A549 (cell line): Measurements from ENCODE around the gene PHC2. TPM values are rescaled to one million over a fixed set of nuclear protein-coding genes. Genes with fewer than 3 reads are reported as not detected.

Experiments
- ATAC-seq, 2 experiments: fragments of 200-7000 bp in 1 of 2; fragments of >200 bp in 1 of 2; cut with Nextera tagmentation in 1 of 2; cut with Tn5 transposase in 1 of 2; 3 replicates each; pipeline versions ENCODE4 v1.8.0 to v1.9.1; 2018 to 2020; ENCODE audit warnings: mild to moderate bottlenecking in 1 of 2, moderate library complexity in 1 of 2
- CTCF ChIA-PET: fragments of 300-600 bp; sonication (Branson Sonifier 250); formaldehyde crosslinking; extraction: SDS; loops from one replicate; lab custom pipeline; 2021; ENCODE audit warnings: antibody characterized with exemption, inconsistent platforms; lab: Yijun Ruan, JAX
- POLR2A ChIA-PET: fragments of 350-600 bp; formaldehyde crosslinking; extraction: SDS; loops from one replicate; lab custom pipeline; 2021; ENCODE audit warnings: antibody characterized with exemption, inconsistent platforms; lab: Yijun Ruan, JAX
- DNase-seq, 2 experiments: peaks; one replicate each; pipeline versions ENCODE4 v3.0.0 to v3.0.0-alpha.2; 2011 to 2016; ENCODE audit warnings: low read depth in 1 of 2, low spot score in 1 of 2
- FAIRE-seq: peaks from 2 replicates; lab custom pipeline; 2011; peaks lifted over from hg19 to GRCh38; lab: Jason Lieb, UNC
- H3K27ac ChIP-seq, 2 experiments: fragments of >200 bp; sonication (Bioruptor Twin); formaldehyde crosslinking; 3 replicates each; pipeline ENCODE4 v1.5.1; 2016 to 2017
- H3K4me1 ChIP-seq: fragments of >200 bp; sonication (Bioruptor Twin); formaldehyde crosslinking; 3 replicates; pipeline ENCODE4 v1.6.1; 2016
- H3K4me2 ChIP-seq: fragments of >200 bp; sonication (Bioruptor Twin); formaldehyde crosslinking; 3 replicates; pipeline ENCODE4 v1.6.1; 2016
- H3K4me3 ChIP-seq: fragments of >200 bp; sonication (Bioruptor Twin); formaldehyde crosslinking; 3 replicates; pipeline ENCODE4 v1.5.1; 2016
- H3K9me3 ChIP-seq: fragments of >200 bp; sonication (Bioruptor Twin); formaldehyde crosslinking; 3 replicates; pipeline ENCODE4 v1.6.1; 2016
- BCL3 ChIP-seq: fragments of >200 bp; sonication (Bioruptor Twin); formaldehyde crosslinking; IDR thresholded peaks from 3 replicates; pipeline ENCODE4 v1.6.1; 2016
- CBX2 ChIP-seq: fragments of 200-600 bp; sonication (generic); IDR thresholded peaks from 2 replicates; pipeline ENCODE4 v1.6.1; 2016; ENCODE audit warnings: low read depth, mild to moderate bottlenecking, borderline replicate concordance
- CHD4 ChIP-seq: fragments of 200-600 bp; sonication (generic); IDR thresholded peaks from 2 replicates; pipeline ENCODE4 v1.6.1; 2016; ENCODE audit warnings: antibody characterized with exemption, mild to moderate bottlenecking, borderline replicate concordance
- E2F6 ChIP-seq: IDR thresholded peaks from 2 replicates; pipeline ENCODE4 v1.6.1; 2012; ENCODE audit warnings: low read depth, borderline replicate concordance
- EHMT2 ChIP-seq: fragments of 200-600 bp; sonication (generic); IDR thresholded peaks from 2 replicates; pipeline ENCODE4 v1.6.1; 2016; ENCODE audit warnings: antibody characterized with exemption, low read depth, mild to moderate bottlenecking, moderate library complexity
- ELK1 ChIP-seq: fragments of 150-350 bp; IDR thresholded peaks from 2 replicates; pipeline ENCODE4 v1.6.1; 2014; ENCODE audit warnings: low read depth, mild to moderate bottlenecking, low read length
- EP300 ChIP-seq, 2 experiments: fragments of >200 bp; sonication (Bioruptor Twin); formaldehyde crosslinking; IDR thresholded peaks; 2 replicates in 1 of 2; 3 replicates in 1 of 2; pipeline ENCODE4 v1.6.1; 2016 to 2017
- FOSB ChIP-seq: fragments of 250-450 bp; sonication (Bioruptor Pico); IDR thresholded peaks from 2 replicates; pipeline ENCODE4 v1.5.0; 2020; ENCODE audit warnings: mild to moderate bottlenecking, moderate library complexity
- FOSL2 ChIP-seq, 2 experiments: fragments of 450-650 bp in 1 of 2; fragments of >200 bp in 1 of 2; sonication (Bioruptor Twin) in 1 of 2; formaldehyde crosslinking; IDR thresholded peaks; 2 replicates each; pipeline versions ENCODE4 v1.5.0 to v1.6.1; 2016 to 2020; ENCODE audit warnings: mild to moderate bottlenecking in 1 of 2, moderate library complexity in 1 of 2
- GATA3 ChIP-seq: IDR thresholded peaks from 2 replicates; pipeline ENCODE4 v1.6.1; 2012; ENCODE audit warnings: borderline replicate concordance
- HES2 ChIP-seq: fragments of >200 bp; sonication (Bioruptor Twin); formaldehyde crosslinking; IDR thresholded peaks from 2 replicates; pipeline ENCODE4 v1.6.1; 2016
- JUN ChIP-seq, 2 experiments: fragments of >200 bp; sonication (Bioruptor Twin); formaldehyde crosslinking; IDR thresholded peaks; 2 replicates in 1 of 2; 3 replicates in 1 of 2; pipeline ENCODE4 v1.6.1; 2016 to 2017
- JUNB ChIP-seq: fragments of >200 bp; sonication (Bioruptor Twin); formaldehyde crosslinking; IDR thresholded peaks from 2 replicates; pipeline ENCODE4 v1.6.1; 2016
- MAFK ChIP-seq: fragments of 450-650 bp; IDR thresholded peaks from 2 replicates; pipeline ENCODE4 v1.6.1; 2014; ENCODE audit not compliant: partially characterized antibody
- MAZ ChIP-seq: fragments of 150-350 bp; IDR thresholded peaks from 2 replicates; pipeline ENCODE4 v1.6.1; 2014; ENCODE audit warnings: antibody characterized with exemption, low read depth, low read length, borderline replicate concordance
- NFE2L2 ChIP-seq: fragments of 150-350 bp; conservative IDR thresholded peaks from 2 replicates; pipeline ENCODE4 v1.6.1; 2014; ENCODE audit warnings: low read length
- PBX3 ChIP-seq: IDR thresholded peaks from 2 replicates; pipeline ENCODE4 v1.6.1; 2012
- PHF8 ChIP-seq: fragments of 200-600 bp; sonication (generic); IDR thresholded peaks from 2 replicates; pipeline ENCODE4 v1.6.1; 2016; ENCODE audit warnings: low read depth, mild to moderate bottlenecking, antibody characterized with exemption, moderate library complexity, borderline replicate concordance
- RCOR1 ChIP-seq: fragments of 150-350 bp; IDR thresholded peaks from 2 replicates; pipeline ENCODE4 v1.6.1; 2014; ENCODE audit warnings: antibody characterized with exemption, low read length, low read depth
- TFCP2L1 ChIP-seq: fragments of 250-450 bp; sonication (Bioruptor Pico); IDR thresholded peaks from 2 replicates; pipeline ENCODE4 v1.5.0; 2021; ENCODE audit warnings: mild to moderate bottlenecking
- TP53 ChIP-seq: fragments of 250-450 bp; sonication (Bioruptor Pico); IDR thresholded peaks from 2 replicates; pipeline ENCODE4 v1.5.0; 2021; ENCODE audit warnings: mild to moderate bottlenecking, moderate library complexity
- ZC3H11A ChIP-seq: fragments of 450-650 bp; IDR thresholded peaks from 2 replicates; pipeline ENCODE4 v1.6.1; 2014; ENCODE audit warnings: antibody characterized with exemption, mild to moderate bottlenecking
- ZFP36 ChIP-seq: fragments of 450-650 bp; IDR thresholded peaks from 2 replicates; pipeline ENCODE4 v1.6.1; 2014; ENCODE audit warnings: borderline replicate concordance; ENCODE audit not compliant: partially characterized antibody
- ZSCAN20 ChIP-seq: fragments of 250-450 bp; sonication (Bioruptor Pico); IDR thresholded peaks from 2 replicates; pipeline ENCODE4 v1.8.0; 2022; ENCODE audit warnings: mild to moderate bottlenecking, moderate library complexity
- WGBS: methylation state at CpG from one replicate; pipeline ENCODE4 v1.1.6; 2017; ENCODE audit errors: missing lambda C conversion rate; 5-methylcytosine and 5-hydroxymethylcytosine counted together
- polyA plus RNA-seq, 4 experiments: library from polyadenylated mRNA; depleted of rRNA in 3 of 4; stranded (reverse); fragments of >200 nt; fragmentation: RNase III in 1 of 4; extraction: RNeasy Plus Mini Kit Qiagen cat#74134 plus additional on column Dnase treatment in 1 of 4; gene quantifications; 2 replicates in 3 of 4; 3 replicates in 1 of 4; pipeline ENCODE4 v1.2.3, GENCODE V29; 2011 to 2017

The PHC2 gene
- polyA plus RNA-seq, 2 of the 4 experiments (the other 2 are of a cell fraction) = 29.9 to 33.2 TPM

GRCh38 chr1:33336580-33336979 is 94.3 kb downstream of the PHC2 start (continued):
- no peak for TF ChIP-seq HES2

GRCh38 chr1:33335020-33335419 is 95.9 kb downstream of the PHC2 start:
- 75% methylated on average over 4 of the region's 4 CpGs for WGBS
- no peak for ATAC-seq
- no peak overlapping the region for H3K4me3 ChIP-seq
- H3K9me3 ChIP-seq = no peaks in the 10 kb centered on the region
- POLR2A ChIA-PET = no interaction called here
- CTCF ChIA-PET = interaction anchor here (1.2 to 1.8 kb wide), 2 partner anchors 24 to 39 kb away, joined by 3 to 4 read pairs; no protein-coding TSS in a partner anchor
- no peak for FAIRE-seq
- no peak for TF ChIP-seq FOSL2 (IDR thresholded peaks at IDR 0.05)
- TF ChIP-seq FOSL2 (CRISPR knock-in tag; IDR thresholded peaks at IDR 0.05) = no peak
- TF ChIP-seq EP300 (IDR thresholded peaks at IDR 0.05) = no peak
- TF ChIP-seq PHF8 = no peak
- TF ChIP-seq ELK1 = no peak
- TF ChIP-seq E2F6 = no peak
- no peak for TF ChIP-seq BCL3
- TF ChIP-seq PBX3 = no peak
- no peak for TF ChIP-seq CHD4
- TF ChIP-seq CBX2 = no peak
- TF ChIP-seq ZC3H11A = no peak
- TF ChIP-seq ZSCAN20 (CRISPR knock-in tag) = no peak
- TF ChIP-seq ZFP36 = no peak
- DNase-seq = no peak
- H3K27ac ChIP-seq = no peak overlapping the region
- H3K4me2 ChIP-seq = no peak overlapping the region
- H3K4me1 ChIP-seq = peaks cover 36% of the 10 kb centered on the region

- no peak for TF ChIP-seq NFE2L2
- ATAC-seq (no peak), DNase-seq (no peak), FAIRE-seq (no peak)
- no peaks in the 10 kb centered on the region for H3K9me3 ChIP-seq
- CTCF ChIA-PET = interaction anchor here (1.2 to 1.8 kb wide), 2 partner anchors 23 to 38 kb away, joined by 3 to 4 read pairs; no protein-coding TSS in a partner anchor
- no peak overlapping the region for H3K4me3 ChIP-seq
- 84% methylated on average over 15 of the region's 17 CpGs for WGBS
- no peak overlapping the region for H3K4me2 ChIP-seq
- H3K27ac ChIP-seq = no peak overlapping the region
- POLR2A ChIA-PET = no interaction called here
- peaks cover 27% of the 10 kb centered on the region for H3K4me1 ChIP-seq
Observed at GRCh38 chr1:33334081-33334552, 96.8 kb downstream of the PHC2 start.

GRCh38 chr1:33332881-33333280 is 98.0 kb downstream of the PHC2 start:
- Histone ChIP-seq H3K4me1 (peaks cover 15% of the 10 kb centered on the region; the same call in 2 of the 3 replicates), H3K9me3 (no peaks in the 10 kb centered on the region), H3K4me3 (no peak overlapping the region), H3K27ac (no peak overlapping the region), H3K4me2 (no peak overlapping the region)
- POLR2A ChIA-PET = no interaction called here
- FAIRE-seq (no peak), ATAC-seq (no peak), DNase-seq (no peak)
- CTCF ChIA-PET = interaction anchor here (1.0 kb wide), 1 partner anchor 37 kb away, joined by 3 read pairs; no protein-coding TSS in a partner anchor
- 94% methylated on average over 2 of the region's 5 CpGs for WGBS
- TF ChIP-seq JUN (IDR thresholded peaks at IDR 0.05) = no peak
- TF ChIP-seq FOSB (CRISPR knock-in tag) = no peak
- no peak for TF ChIP-seq EHMT2
- TF ChIP-seq TP53 (CRISPR knock-in tag) = no peak
- no peak for TF ChIP-seq E2F6
- TF ChIP-seq FOSL2 (IDR thresholded peaks at IDR 0.05) = no peak
- no peak for TF ChIP-seq FOSL2 (CRISPR knock-in tag; IDR thresholded peaks at IDR 0.05)
- TF ChIP-seq MAZ = no peak
- no peak for TF ChIP-seq CBX2
- no peak for TF ChIP-seq GATA3
- TF ChIP-seq TFCP2L1 = no peak
- TF ChIP-seq RCOR1 = no peak
- TF ChIP-seq JUNB = no peak
- TF ChIP-seq HES2 = no peak
- no peak for TF ChIP-seq PHF8
- no peak for TF ChIP-seq PBX3
- no peak for TF ChIP-seq MAFK
- TF ChIP-seq ZSCAN20 (CRISPR knock-in tag) = no peak
